SK-N-SH (cell line): ENCODE measurements around the gene ATAD3B.
"Not testable (repeated sequence)": the region's sequence is repeated elsewhere in the genome, so short reads cannot be mapped to it uniquely, and the experiment has no call there.

ENCODE experiments used
- CTCF ChIP-seq: fragments of 200-600 bp; sonication (generic); IDR thresholded peaks from 2 replicates; pipeline ENCODE4 v1.6.1; 2017; ENCODE audit warnings: antibody characterized with exemption, mild to moderate bottlenecking, moderate library complexity
- GABPA ChIP-seq: IDR thresholded peaks from 2 replicates; pipeline ENCODE4 v1.4.0; 2012; ENCODE audit warnings: low read depth, mild to moderate bottlenecking
- MEF2A ChIP-seq: IDR thresholded peaks from 2 replicates; pipeline ENCODE4 v1.4.0; 2012; ENCODE audit warnings: low read depth, borderline replicate concordance
- NRF1 ChIP-seq: IDR thresholded peaks from 2 replicates; pipeline ENCODE4 v1.6.1; 2012; ENCODE audit warnings: low read depth, mild to moderate bottlenecking, low read length
- POLR2AphosphoS5 ChIP-seq: IDR thresholded peaks from 2 replicates; pipeline ENCODE4 v1.6.1; 2012; ENCODE audit warnings: low read depth, low read length
- RAD21 ChIP-seq: IDR thresholded peaks from 2 replicates; pipeline ENCODE4 v1.6.1; 2012; ENCODE audit warnings: mild to moderate bottlenecking, low read length
- REST ChIP-seq: IDR thresholded peaks from 2 replicates; pipeline ENCODE4 v1.6.1; 2012; ENCODE audit warnings: mild to moderate bottlenecking, low read depth, low read length, moderate library complexity
- RFX5 ChIP-seq: IDR thresholded peaks from 2 replicates; pipeline ENCODE4 v1.6.1; 2012; ENCODE audit warnings: mild to moderate bottlenecking, improper control_type of control experiment, low read length
- SIN3A ChIP-seq: IDR thresholded peaks from 2 replicates; pipeline ENCODE4 v1.6.1; 2012; ENCODE audit warnings: low read depth, mild to moderate bottlenecking, low read length, moderate library complexity, borderline replicate concordance
- TAF1 ChIP-seq: IDR thresholded peaks from 2 replicates; pipeline ENCODE4 v1.6.1; 2012; ENCODE audit warnings: low read depth, mild to moderate bottlenecking, low read length, moderate library complexity, borderline replicate concordance
- TCF12 ChIP-seq: IDR thresholded peaks from 2 replicates; pipeline ENCODE4 v1.4.0; 2012
- USF1 ChIP-seq: IDR thresholded peaks from 2 replicates; pipeline ENCODE4 v1.4.0; 2012; ENCODE audit warnings: low read depth, borderline replicate concordance
- USF2 ChIP-seq: fragments of 150-350 bp; IDR thresholded peaks from 2 replicates; pipeline ENCODE4 v1.6.1; 2017; ENCODE audit warnings: antibody characterized with exemption, low read length, low read depth, borderline replicate concordance

- not testable (repeated sequence) for TF ChIP-seq NRF1, USF2, SIN3A, POLR2AphosphoS5, CTCF, USF1, TAF1, GABPA, RAD21, RFX5, REST, TCF12, MEF2A
Observed at GRCh38 chr1:1481811-1482210, 10.2 kb downstream of the ATAD3B start.
